Kidney (tissue), 14 donors: ENCODE measurements around the gene KNG1. TPM values are rescaled to one million over a fixed set of nuclear protein-coding genes. Genes with fewer than 3 reads are reported as not detected.
A peak's percentile ranks its signal among the peaks of the same experiment; 100 is the strongest.

Experiments
- DNase-seq, 5 donors: peaks; one replicate each; pipeline ENCODE4 v3.0.0-alpha.2; 2013 to 2020
- FAIRE-seq: peaks from 2 replicates; lab custom pipeline; 2012; peaks lifted over from hg19 to GRCh38; lab: Jason Lieb, UNC
- H3K27ac ChIP-seq, 2 donors: one replicate each; pipeline ENCODE4 v1.7.0; 2013; ENCODE audit warnings: low read depth in 2 of 2, low read length in 2 of 2, inconsistent platforms in 1 of 2
- H3K27me3 ChIP-seq: one replicate; pipeline ENCODE4 v1.7.1; 2013; ENCODE audit warnings: low read length, inconsistent platforms; ENCODE audit not compliant: control insufficient read depth, insufficient read depth
- H3K36me3 ChIP-seq, 3 donors: one replicate each; pipeline versions ENCODE4 v1.7.0 to v1.7.1; 2013; ENCODE audit warnings: low read length in 3 of 3, control low read depth in 1 of 3, inconsistent platforms in 1 of 3; ENCODE audit not compliant: insufficient read depth in 3 of 3, control insufficient read depth in 2 of 3
- H3K4me1 ChIP-seq, 3 donors: one replicate each; pipeline versions ENCODE4 v1.7.0 to v1.7.1; 2013; ENCODE audit warnings: low read length in 3 of 3, inconsistent platforms in 1 of 3, low read depth in 1 of 3; ENCODE audit not compliant: control insufficient read depth in 2 of 3, insufficient read depth in 2 of 3
- H3K4me3 ChIP-seq, 3 donors: one replicate each; pipeline versions ENCODE4 v1.7.0 to v1.8.1; 2013; ENCODE audit warnings: low read length in 3 of 3, control low read depth in 1 of 3, inconsistent platforms in 1 of 3
- H3K9ac ChIP-seq, 3 donors: one replicate each; pipeline versions ENCODE4 v1.7.0 to v1.7.1; 2013; ENCODE audit warnings: low read length in 3 of 3, control low read depth in 1 of 3, inconsistent platforms in 1 of 3
- H3K9me3 ChIP-seq, 3 donors: one replicate each; pipeline versions ENCODE4 v1.7.0 to v1.7.1; 2013; ENCODE audit warnings: low read length in 3 of 3, control low read depth in 1 of 3, inconsistent platforms in 1 of 3; ENCODE audit not compliant: control insufficient read depth in 2 of 3, insufficient read depth in 1 of 3
- intact Hi-C: fragments of 100-400 bp; cut with DNase I; formaldehyde crosslinking; loops from one replicate; pipeline ENCODE4 v1.11.1; 2022
- polyA plus RNA-seq: library from polyadenylated mRNA; stranded (reverse); fragments of 350-450 nt; fragmentation: Illumina TruSeq; extraction: RNeasy Lipid Tissue Mini Kit (QIAGEN cat#74804); gene quantifications from one replicate; pipeline ENCODE4 v1.2.3, GENCODE V29; 2014; ENCODE audit warnings: low read depth, low replicate concordance; ENCODE audit not compliant: insufficient read depth
- total RNA-seq: library from RNA; stranded (reverse); fragmentation: NEBNext Ultra II Directional; extraction: Animal tissue kit (Norgen Biotek cat#: 25700); gene quantifications from one replicate; pipeline ENCODE4 v1.2.1, GENCODE V29; 2021
- TF ChIP-seq, protein P1 (sequence below): IDR thresholded peaks from 3 replicates; pipeline ENCODE4 v1.5.1; 2012; ENCODE audit warnings: mild to moderate bottlenecking, moderate library complexity, borderline replicate concordance; ENCODE audit not compliant: insufficient read depth; ENCODE audit errors: extremely low read depth
- donor health status: control.
- donor health status: control.
- donor health status: control.
- donor health status: control.
- donor health status: control.
- donor health status: DM: yes; HTN: yes; CAD: no.
- donor health status: Normal renal cell carcinoma (clear cell type).

The KNG1 gene
- total and polyA plus RNA-seq, 2 donors from 2014 or later = 8.7 to 710 TPM

DNA sequence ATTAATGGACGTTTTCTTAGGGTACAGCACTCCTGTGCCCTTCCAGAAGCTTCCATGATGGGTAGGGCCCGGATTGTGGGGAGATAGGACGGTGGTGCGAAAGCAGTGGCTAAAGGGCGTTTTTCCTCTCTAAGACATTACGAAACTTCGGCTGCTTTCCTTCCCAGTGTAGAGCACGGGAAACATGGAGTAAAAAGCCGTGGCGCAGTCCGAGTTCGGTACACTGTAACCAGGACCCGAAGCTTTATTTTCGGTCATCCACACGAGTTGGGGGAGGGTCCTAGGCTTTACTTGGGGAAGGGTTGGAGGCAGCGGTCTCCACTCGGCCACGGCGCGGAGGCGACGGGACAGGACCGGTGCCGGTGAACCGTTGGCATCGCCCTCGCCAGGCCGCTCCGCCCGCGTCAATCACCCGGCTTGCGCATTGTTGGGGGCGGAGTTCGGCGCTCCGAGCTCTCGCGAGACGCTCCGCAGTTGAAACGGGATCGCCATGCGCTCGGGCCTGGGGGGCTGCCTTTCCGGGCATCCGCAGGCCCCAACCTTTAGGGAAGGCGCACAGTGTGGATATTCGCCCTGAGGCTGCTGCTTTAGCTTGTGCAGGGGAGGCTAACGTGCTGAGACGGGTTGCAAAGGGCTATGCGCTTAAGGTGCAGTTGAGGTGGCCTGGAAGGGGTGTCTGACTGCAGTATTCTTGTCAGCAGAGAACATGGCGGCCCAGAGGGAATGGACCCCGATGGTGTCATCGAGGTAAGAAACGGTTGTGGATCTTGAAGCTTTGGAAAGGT lies 66.8 kb downstream of the KNG1 start:
- DNase-seq (peak; percentile 86 to 96 (median 91)), FAIRE-seq (no peak)
- Histone ChIP-seq H3K4me3 (peak overlapping the region; percentile 99 to 100 (median 100)), H3K9ac (peak overlapping the region; percentile 99 to 100 (median 100)), H3K9me3 (no peaks in the 10 kb centered on the region), H3K27ac (peak overlapping the region; percentile 96 to 99), H3K27me3 (no peaks in the 10 kb centered on the region), H3K4me1 (peaks cover 11 to 30% (median 24%) of the 10 kb centered on the region in 3 donors), H3K36me3 (peaks cover 42 to 46% (median 43%) of the 10 kb centered on the region in 3 donors)
- TF ChIP-seq, protein P1, sequence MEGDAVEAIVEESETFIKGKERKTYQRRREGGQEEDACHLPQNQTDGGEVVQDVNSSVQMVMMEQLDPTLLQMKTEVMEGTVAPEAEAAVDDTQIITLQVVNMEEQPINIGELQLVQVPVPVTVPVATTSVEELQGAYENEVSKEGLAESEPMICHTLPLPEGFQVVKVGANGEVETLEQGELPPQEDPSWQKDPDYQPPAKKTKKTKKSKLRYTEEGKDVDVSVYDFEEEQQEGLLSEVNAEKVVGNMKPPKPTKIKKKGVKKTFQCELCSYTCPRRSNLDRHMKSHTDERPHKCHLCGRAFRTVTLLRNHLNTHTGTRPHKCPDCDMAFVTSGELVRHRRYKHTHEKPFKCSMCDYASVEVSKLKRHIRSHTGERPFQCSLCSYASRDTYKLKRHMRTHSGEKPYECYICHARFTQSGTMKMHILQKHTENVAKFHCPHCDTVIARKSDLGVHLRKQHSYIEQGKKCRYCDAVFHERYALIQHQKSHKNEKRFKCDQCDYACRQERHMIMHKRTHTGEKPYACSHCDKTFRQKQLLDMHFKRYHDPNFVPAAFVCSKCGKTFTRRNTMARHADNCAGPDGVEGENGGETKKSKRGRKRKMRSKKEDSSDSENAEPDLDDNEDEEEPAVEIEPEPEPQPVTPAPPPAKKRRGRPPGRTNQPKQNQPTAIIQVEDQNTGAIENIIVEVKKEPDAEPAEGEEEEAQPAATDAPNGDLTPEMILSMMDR = peak; percentile 9
- intact Hi-C loops = no loop called here

DNA sequence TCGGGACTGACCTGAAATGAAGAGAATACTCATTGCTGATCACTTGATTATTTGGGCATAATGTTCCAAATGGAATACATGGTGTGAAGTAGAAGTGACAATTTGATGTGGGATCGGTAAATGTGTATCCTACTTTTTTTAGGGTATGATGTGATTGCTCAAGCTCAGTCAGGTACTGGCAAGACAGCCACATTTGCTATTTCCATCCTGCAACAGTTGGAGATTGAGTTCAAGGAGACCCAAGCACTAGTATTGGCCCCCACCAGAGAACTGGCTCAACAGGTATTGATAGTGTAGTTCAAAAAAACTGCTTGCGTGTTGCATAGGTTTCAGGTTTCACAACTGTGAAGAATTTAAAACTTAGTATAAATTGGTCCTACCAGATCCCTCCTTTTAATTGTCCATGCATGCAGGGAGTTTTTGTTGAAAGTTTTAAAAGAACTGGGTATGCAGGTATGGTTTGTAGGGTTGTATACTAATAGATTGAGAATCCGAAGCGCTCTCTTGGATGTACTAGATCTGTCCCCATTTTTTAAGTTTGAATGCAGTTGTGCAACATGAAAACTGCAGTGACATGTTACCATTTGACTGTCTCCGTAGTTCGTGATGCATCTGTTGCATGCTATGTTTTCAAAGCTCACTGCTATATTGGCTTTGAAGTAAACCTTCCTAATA lies 67.8 kb downstream of the KNG1 start:
- no peak for DNase-seq

DNA sequence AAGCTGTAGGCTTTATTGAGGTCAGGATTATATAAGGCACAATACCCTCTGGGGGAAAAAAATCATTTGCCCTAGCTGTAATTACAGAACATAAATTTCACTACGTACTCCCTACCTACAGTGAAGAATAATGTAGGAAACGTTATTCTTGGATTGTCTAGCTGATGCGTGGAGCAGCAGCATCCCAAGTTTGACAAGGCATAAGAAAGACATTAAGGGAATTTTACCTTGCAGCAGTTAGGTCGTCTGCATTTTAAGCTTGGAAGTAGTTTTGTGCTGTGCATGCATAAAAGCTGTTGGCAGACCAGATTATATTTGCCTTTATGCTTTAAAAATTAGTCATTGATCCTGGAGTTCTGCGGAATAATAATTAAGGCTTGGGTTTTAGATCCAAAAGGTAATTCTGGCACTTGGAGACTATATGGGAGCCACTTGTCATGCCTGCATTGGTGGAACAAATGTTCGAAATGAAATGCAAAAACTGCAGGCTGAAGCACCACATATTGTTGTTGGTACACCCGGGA lies 68.4 kb downstream of the KNG1 start:
- no peaks in the 10 kb centered on the region for H3K9me3 ChIP-seq
- H3K27ac ChIP-seq = peak overlapping the region in 1 of 2 donors; percentile 13
- peak overlapping the region; percentile 99 to 100 (median 100) for H3K4me3 ChIP-seq
- DNase-seq (no peak), FAIRE-seq (no peak)
- H3K4me1 ChIP-seq = peaks cover 11 to 31% (median 24%) of the 10 kb centered on the region in 3 donors
- TF ChIP-seq, protein P1 = no peak
- peak overlapping the region; percentile 53 to 100 (median 100) for H3K9ac ChIP-seq
- intact Hi-C loops = no loop called here
- H3K36me3 ChIP-seq = peaks cover 44 to 49% (median 46%) of the 10 kb centered on the region in 3 donors
- H3K27me3 ChIP-seq = no peaks in the 10 kb centered on the region

More for the DNA sequence above, 67.8 kb downstream of the KNG1 start:
- H3K4me3 ChIP-seq = peak overlapping the region; percentile 99 to 100 (median 100)
- no peaks in the 10 kb centered on the region for H3K9me3 ChIP-seq
- H3K27me3 ChIP-seq = no peaks in the 10 kb centered on the region
- FAIRE-seq = no peak
- H3K36me3 ChIP-seq = peaks cover 44 to 49% (median 46%) of the 10 kb centered on the region in 3 donors
- intact Hi-C loops = no loop called here
- H3K4me1 ChIP-seq = peaks cover 11 to 31% (median 24%) of the 10 kb centered on the region in 3 donors
- TF ChIP-seq, protein P1 = no peak
- H3K27ac ChIP-seq = peak overlapping the region; percentile 13 to 42
- H3K9ac ChIP-seq = peak overlapping the region; percentile 99 to 100 (median 100)
